VCaP (cell line): ENCODE measurements around the gene SIRPB2.

Experiments
- H3K27ac ChIP-seq: fragments of 450-650 bp; 2 replicates; pipeline ENCODE4 v1.5.1; 2017
- TF ChIP-seq, protein P1 (sequence below): fragments of 450-650 bp; conservative IDR thresholded peaks from 2 replicates; pipeline ENCODE4 v1.5.1; 2017; ENCODE audit warnings: mild to moderate bottlenecking, moderate library complexity

SIRPB2 gene

DNA sequence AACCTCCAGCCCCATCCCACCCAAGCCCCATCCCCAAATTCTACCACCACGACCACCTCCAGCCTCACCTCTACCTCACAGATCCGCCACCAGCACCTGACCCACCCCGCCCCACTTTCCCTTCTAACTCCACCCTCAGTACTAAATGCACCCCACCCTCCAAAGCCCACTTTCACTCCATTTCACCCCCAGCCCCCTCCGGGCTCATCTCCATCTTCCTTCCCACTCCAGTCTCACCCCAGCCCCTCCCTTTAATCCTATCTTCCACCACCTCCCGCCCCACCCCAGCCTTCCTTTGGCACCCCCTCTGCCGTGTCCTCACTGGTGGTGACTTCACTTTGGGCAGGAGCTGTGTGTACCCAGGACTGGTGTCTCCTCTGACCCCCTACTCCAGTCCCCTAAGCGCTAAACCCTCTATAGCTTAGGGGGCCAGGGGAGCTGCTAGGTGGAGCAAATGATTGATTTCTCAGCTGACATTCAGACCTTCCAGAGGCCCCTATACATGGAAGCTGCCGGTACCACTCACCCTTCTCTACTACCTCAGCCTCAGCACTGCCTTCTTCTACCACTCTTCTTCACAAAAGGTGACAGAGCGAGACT, 21.8 kb downstream of the SIRPB2 start:
- H3K27ac ChIP-seq, result peak overlapping the region; percentile 58
- TF ChIP-seq, protein P1, sequence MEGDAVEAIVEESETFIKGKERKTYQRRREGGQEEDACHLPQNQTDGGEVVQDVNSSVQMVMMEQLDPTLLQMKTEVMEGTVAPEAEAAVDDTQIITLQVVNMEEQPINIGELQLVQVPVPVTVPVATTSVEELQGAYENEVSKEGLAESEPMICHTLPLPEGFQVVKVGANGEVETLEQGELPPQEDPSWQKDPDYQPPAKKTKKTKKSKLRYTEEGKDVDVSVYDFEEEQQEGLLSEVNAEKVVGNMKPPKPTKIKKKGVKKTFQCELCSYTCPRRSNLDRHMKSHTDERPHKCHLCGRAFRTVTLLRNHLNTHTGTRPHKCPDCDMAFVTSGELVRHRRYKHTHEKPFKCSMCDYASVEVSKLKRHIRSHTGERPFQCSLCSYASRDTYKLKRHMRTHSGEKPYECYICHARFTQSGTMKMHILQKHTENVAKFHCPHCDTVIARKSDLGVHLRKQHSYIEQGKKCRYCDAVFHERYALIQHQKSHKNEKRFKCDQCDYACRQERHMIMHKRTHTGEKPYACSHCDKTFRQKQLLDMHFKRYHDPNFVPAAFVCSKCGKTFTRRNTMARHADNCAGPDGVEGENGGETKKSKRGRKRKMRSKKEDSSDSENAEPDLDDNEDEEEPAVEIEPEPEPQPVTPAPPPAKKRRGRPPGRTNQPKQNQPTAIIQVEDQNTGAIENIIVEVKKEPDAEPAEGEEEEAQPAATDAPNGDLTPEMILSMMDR, result no peak

DNA sequence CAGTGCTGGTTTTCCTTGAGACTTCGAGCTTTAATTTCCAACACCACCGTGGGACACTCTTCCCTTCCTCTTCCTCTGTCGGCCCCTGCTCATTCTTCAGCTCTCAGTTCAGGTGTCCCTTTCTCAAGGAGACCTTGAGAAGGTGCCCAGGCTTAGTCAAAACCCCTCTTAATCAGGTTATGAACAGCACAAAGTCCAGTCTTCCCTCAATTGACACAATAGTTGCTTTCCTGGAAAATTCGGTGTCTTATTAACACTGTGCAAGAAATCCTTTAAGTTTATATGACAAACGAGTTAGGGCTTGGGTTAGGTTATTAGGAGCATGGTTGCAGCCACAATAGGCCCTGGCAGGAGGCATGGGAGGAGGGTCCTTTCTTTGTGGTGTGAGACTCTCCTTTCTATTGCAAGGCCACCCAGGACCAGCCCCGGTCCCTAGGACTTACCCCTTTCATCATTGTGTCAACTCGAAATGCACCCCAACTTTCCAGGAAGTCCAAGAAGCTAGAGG, 23.0 kb downstream of the SIRPB2 start:
- H3K27ac ChIP-seq, result no peak overlapping the region
- TF ChIP-seq, protein P1, result no peak

DNA sequence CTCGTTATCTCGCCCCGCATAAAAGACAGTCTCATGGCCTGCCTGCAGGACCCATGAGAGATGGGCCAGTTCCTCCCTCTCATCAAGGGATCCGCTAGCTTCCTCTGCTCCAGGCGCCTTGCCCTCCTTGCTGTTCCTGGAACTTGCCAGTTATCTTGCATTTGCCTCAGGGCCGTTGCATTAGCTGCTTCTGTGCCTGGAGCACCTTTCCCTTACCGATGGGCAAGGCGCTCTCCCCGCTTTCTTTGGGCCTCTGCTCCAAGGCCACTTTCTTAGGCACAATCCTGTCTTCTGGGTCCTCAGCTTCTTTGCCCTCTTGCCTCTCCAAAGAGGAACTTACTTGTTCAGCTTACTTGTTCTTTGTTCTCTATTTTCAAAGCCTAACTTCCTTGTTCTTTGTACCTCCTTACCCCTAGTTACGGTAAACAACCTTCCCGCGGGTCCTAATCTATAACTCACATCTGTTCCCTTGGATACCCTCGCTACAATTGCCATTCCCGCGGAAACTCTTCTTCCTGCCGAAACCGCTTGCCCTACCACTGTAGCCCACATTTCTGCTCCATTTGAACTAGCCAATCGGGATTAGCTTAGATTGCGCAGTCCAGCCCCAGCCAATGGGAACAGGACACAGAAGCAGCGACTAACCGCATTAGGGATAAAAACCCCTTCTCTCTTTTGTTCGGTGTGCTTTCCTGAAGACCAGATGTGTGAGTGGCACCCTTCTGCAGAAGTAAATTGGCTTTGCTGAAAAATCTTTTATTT, 23.7 kb downstream of the SIRPB2 start:
- H3K27ac ChIP-seq, result peak overlapping the region; percentile 89
- TF ChIP-seq, protein P1, result no peak

DNA sequence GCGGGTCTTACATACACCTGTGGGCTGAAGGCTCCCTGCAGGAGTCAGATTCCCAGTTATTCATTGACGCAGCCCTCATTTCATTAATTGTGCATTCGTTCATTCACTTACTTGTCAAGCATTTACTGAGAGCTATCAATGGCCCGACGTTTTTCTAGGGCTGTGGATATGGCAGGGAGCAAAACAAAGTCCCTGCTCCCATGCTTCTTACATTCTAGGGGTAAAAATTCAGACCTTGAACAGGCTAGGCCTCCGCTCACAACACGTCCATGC, 24.2 kb downstream of the SIRPB2 start:
- peak overlapping the region; percentile 89 for H3K27ac ChIP-seq
- TF ChIP-seq, protein P1, result peak; percentile 2; the same call in 1 of the 2 replicates

- peak within 1 kb of the TSS; percentile 89 for H3K27ac ChIP-seq
- TF ChIP-seq, protein P1, result peak; percentile 99
Observed at GRCh38 chr20:1466211-1467081, 24.8 kb downstream of the SIRPB2 start, which contains the start of gene NSFL1C. TSS of gene NSFL1C (minus strand) at chr20:1466849. CDS start at chr20:1466824, 25 bp downstream.

DNA sequence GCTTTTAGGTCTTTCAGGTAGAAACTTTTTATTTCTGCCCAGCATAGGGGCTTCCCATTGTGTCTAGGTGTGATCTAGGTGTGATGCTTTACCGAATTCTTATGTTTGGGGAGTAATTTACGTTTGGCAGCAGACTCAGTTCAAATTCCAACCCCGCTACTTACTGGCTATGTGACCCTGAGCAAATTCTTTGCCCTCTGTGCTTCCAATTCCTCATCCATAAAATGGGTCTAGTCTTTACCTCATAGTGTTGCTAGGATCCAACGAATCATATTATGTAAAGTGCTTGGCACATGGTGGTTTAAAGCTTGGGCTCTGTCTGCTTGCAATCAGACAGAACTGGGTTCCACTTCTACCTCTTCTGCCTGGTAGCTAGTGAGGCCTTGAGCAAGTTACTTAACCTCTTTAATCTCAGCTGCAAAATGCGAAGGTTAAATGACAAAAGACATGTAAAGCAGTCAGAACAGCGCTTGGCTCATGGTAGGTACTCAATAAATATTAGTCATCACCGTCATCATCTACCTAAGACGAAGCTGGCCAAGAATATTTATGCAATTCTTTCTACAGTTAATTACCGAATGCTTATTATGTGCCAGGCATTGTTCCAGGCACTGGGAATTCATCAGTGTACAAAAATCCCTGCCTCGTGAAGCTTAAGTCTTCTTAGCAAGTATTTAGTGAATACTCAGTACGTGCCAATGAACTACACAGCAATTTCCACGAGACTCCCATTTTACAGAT, 25.6 kb downstream of the SIRPB2 start:
- peak overlapping the region; percentile 89 for H3K27ac ChIP-seq
- TF ChIP-seq, protein P1, result no peak
